BE2C (cell line): ENCODE data around the gene TNFRSF8.

Experiments
- DNase-seq: peaks from one replicate; pipeline ENCODE4 v3.0.0-alpha.2; 2020
- H3K27me3 ChIP-seq: fragments of 250-450 bp; sonication (Bioruptor Pico); 2 replicates; pipeline ENCODE4 v1.5.1; 2020; ENCODE audit warnings: mild to moderate bottlenecking
- H3K36me3 ChIP-seq: fragments of 250-450 bp; sonication (Bioruptor Pico); 2 replicates; pipeline ENCODE4 v1.5.1; 2020; ENCODE audit warnings: mild to moderate bottlenecking
- H3K4me1 ChIP-seq: fragments of 250-450 bp; sonication (Bioruptor Pico); 2 replicates; pipeline ENCODE4 v1.5.1; 2020
- H3K4me3 ChIP-seq: 2 replicates; pipeline ENCODE4 v1.5.1; 2011; ENCODE audit warnings: low read depth, low read length
- H3K9me3 ChIP-seq: fragments of 250-450 bp; sonication (Bioruptor Pico); 2 replicates; pipeline ENCODE4 v1.5.1; 2020
- CTCF ChIP-seq: IDR thresholded peaks from 2 replicates; pipeline ENCODE4 v1.5.1; 2012; ENCODE audit warnings: mild to moderate bottlenecking, low read depth, low read length

Gene TNFRSF8

DNA sequence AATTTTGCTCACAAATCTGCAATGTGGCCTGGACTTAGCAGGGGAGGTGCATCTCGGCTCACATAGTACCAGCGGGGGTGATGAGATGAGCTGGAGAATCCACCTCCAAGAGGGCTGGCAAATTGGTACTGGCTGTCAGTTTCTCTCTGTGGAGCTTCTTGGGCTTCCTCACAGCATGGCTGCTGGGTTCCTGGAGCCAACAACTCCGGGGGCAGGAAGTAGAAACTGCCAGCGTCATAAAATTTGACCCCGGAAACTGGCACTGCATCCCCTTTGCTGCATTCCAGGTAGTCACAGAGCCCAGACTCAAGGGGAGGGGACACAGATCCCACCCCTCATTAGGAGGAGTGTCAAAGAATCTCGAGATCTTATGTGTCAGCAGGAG, 86.7 kb downstream of the TNFRSF8 start:
- Histone ChIP-seq H3K4me1 (no peaks in the 10 kb centered on the region), H3K4me3 (no peak overlapping the region)
- TF ChIP-seq CTCF = no peak

GRCh38 chr1:12150456-12151200, 87.5 kb downstream of the TNFRSF8 start:
- no peak overlapping the region for H3K4me3 ChIP-seq
- no peaks in the 10 kb centered on the region for H3K4me1 ChIP-seq
- H3K36me3 ChIP-seq = no peaks in the 10 kb centered on the region
- no peak for TF ChIP-seq CTCF
- no peak for DNase-seq
- no peaks in the 10 kb centered on the region for H3K9me3 ChIP-seq
- no peaks in the 10 kb centered on the region for H3K27me3 ChIP-seq

More for the DNA sequence above, 86.7 kb downstream of the TNFRSF8 start:
- Histone ChIP-seq H3K36me3 (no peaks in the 10 kb centered on the region), H3K9me3 (no peaks in the 10 kb centered on the region), H3K27me3 (no peaks in the 10 kb centered on the region)
- no peak for DNase-seq

GRCh38 chr1:12151465-12151864, 88.4 kb downstream of the TNFRSF8 start:
- Histone ChIP-seq H3K27me3 (no peaks in the 10 kb centered on the region), H3K9me3 (no peaks in the 10 kb centered on the region), H3K4me3 (no peak overlapping the region), H3K36me3 (no peaks in the 10 kb centered on the region), H3K4me1 (no peaks in the 10 kb centered on the region)
- no peak for DNase-seq
- TF ChIP-seq CTCF = no peak

DNA sequence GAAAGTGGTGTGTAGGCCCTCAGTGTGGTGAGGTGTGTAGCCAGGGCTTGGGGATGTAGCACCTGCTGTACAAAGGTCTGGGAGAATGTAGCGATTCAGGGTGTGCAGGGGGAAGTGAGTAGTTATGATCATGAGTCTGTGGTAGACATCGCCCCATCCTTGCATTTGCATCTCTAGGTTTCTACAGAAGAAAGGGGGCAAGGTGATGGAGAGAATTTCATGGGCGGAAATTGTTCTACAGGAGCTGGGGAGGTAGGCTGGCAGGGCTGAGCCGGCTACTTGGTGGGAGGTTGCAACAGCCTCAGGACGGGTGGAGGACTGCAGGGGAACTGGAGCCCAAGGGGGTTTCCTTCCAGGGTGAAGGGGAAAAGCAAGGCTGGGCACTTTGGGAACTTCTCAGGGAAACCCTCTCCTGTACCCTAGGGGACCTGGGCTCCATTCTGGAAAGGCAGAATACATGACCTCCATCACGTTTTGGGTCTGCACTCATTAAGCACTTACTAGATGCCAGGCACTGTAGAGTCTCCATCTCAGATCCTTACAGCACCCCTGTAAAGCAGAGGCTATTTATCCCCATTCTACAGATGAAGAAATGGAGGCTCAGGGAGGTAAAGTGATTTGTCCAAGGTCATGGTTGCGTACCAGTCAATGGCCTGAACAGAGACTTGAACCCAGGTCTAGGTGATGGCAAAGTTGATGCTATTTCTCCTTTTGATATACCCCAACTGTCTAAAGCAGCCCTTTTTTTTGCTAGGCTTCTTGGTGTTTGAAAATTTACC, 89.2 kb downstream of the TNFRSF8 start:
- no peak overlapping the region for H3K4me3 ChIP-seq
- no peak for DNase-seq
- H3K4me1 ChIP-seq = no peaks in the 10 kb centered on the region
- no peak for TF ChIP-seq CTCF
- no peaks in the 10 kb centered on the region for H3K9me3 ChIP-seq
- H3K36me3 ChIP-seq = no peaks in the 10 kb centered on the region
- no peaks in the 10 kb centered on the region for H3K27me3 ChIP-seq

DNA sequence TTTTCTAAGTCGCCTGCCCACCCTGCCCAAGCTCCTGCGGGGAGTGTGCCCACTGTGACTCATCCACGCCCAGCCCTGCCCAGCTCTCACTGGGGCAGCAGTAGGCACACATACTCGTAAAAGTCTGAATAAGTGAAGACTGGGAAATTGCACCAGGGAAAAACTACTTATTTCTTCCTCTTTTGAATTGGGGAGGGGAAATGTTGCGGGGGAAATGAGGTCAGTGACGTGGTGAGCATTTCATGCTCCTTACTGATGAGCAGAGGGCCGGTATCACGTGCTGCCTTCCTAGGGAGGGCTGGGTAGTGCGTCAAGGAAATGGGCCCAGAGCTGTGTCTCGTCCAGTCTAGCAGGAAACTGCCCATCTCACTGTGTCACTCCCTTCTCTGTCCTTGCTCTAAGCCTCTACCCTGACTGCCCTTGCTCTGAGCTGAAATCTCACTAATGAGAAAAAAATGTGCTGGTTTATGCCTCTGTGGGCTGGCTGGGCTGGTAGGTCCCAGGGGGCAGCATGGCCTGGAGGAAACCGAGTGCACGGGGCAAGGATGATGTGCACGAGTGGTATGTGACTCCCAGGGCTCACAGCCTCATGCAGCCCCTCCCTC, 90.2 kb downstream of the TNFRSF8 start:
- TF ChIP-seq CTCF = no peak
- no peaks in the 10 kb centered on the region for H3K9me3 ChIP-seq
- no peak overlapping the region for H3K4me3 ChIP-seq
- no peaks in the 10 kb centered on the region for H3K27me3 ChIP-seq
- H3K4me1 ChIP-seq = no peaks in the 10 kb centered on the region
- H3K36me3 ChIP-seq = no peaks in the 10 kb centered on the region
- DNase-seq = peak; percentile 33
